Epithelial cell of esophagus (primary cell): Measurements from ENCODE around the gene ABCD4.
"Not testable (repeated sequence)": the region's sequence is repeated elsewhere in the genome, so short reads cannot be mapped to it uniquely, and the experiment has no call there.

Source experiments
- DNase-seq: peaks from one replicate; pipeline ENCODE4 v3.0.0; 2010; ENCODE audit warnings: low read depth
- H3K4me3 ChIP-seq: 2 replicates; pipeline ENCODE4 v1.5.1; 2011; ENCODE audit warnings: mild to moderate bottlenecking, low read length, control low read depth
- TF ChIP-seq, protein P1 (sequence below): IDR thresholded peaks from 2 replicates; pipeline ENCODE4 v1.5.1; 2011; ENCODE audit warnings: low read depth, mild to moderate bottlenecking, low read length, control low read depth, inconsistent platforms; ENCODE audit not compliant: insufficient read depth; ENCODE audit errors: missing control alignments

ABCD4 gene

DNA sequence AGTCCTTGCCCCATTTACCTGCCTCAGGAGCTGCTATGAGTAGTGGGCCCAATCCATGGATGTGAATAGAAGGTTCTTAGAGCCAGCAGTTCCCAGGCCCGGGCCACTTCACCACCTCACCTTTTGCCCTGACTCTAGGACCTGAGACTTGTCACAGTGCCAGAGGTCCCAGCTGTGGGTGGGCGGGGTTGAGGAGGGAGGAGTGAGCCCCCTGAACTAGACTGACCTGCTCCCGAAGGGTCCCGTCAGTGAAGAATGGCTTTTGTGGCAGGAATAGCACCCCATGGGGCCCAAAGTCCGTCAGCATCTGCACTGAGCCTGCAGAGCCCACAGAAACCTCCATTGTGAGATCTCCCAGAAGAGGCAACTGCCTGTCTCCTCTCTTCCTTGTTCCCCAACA, 12.9 kb downstream of the ABCD4 start:
- TF ChIP-seq, protein P1, sequence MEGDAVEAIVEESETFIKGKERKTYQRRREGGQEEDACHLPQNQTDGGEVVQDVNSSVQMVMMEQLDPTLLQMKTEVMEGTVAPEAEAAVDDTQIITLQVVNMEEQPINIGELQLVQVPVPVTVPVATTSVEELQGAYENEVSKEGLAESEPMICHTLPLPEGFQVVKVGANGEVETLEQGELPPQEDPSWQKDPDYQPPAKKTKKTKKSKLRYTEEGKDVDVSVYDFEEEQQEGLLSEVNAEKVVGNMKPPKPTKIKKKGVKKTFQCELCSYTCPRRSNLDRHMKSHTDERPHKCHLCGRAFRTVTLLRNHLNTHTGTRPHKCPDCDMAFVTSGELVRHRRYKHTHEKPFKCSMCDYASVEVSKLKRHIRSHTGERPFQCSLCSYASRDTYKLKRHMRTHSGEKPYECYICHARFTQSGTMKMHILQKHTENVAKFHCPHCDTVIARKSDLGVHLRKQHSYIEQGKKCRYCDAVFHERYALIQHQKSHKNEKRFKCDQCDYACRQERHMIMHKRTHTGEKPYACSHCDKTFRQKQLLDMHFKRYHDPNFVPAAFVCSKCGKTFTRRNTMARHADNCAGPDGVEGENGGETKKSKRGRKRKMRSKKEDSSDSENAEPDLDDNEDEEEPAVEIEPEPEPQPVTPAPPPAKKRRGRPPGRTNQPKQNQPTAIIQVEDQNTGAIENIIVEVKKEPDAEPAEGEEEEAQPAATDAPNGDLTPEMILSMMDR = no peak
- DNase-seq = no peak
- no peak overlapping the region for H3K4me3 ChIP-seq

DNA sequence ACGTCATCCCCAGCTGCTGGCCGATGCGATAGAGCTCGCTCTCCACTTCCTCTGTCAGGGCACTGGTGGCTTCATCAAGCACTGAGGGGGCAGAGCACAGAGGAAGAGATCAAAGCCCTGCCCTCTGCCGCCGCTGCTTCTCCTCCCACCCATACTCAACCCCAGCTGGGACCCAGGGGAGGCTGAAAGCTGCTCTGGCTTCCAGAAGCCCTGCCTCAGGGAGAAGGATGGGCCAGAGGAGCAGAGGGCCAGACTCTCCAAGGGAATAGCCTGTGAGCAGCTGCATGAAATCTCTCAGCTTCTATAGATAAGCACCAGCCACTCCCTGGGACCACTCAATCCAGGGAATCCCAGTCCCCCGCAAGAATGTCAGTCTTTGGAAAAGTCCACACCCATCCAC, 16.0 kb downstream of the ABCD4 start:
- TF ChIP-seq, protein P1 = no peak
- H3K4me3 ChIP-seq = no peak overlapping the region
- no peak for DNase-seq

DNA sequence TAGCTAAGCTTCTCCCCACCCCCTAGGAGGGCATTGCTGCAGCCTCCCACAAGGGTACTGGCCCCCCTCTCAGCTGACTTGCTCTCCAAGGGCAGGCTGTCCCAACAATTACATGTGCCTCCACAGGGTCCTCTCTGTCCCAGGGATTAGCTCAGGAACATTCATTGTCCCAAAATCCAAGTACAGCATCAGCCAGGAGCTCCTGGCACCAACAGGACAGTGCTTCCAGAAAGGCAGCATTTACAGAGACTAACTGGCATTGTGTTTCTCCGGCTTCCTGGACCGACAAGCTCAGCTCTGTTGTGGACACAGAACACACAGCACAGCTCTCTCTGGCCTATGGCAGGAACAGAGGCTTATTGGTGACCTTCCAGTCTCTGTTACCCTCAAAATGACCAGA, 21.7 kb downstream of the ABCD4 start:
- no peak overlapping the region for H3K4me3 ChIP-seq
- TF ChIP-seq, protein P1 = no peak
- DNase-seq = no peak

DNA sequence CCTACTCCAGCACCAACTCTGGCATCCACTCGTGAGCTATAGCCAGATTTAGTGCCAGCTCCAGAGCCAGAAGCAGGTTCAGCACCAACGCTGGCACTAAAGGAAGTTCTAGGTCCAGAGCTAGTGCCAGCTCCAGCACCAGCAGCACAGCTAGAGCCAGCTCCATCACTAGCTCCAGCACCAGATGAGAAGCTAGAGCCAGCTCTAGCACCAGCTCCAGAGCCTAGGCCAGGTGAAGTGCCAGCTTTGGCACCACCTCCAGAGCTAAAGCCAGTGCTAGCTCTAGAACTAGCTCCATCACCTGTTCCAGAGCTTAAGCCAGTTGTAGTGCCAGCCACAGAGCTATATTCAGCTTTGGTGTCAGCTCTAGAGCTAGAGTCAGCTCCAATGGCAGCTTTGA, 24.7 kb downstream of the ABCD4 start:
- no peak for DNase-seq
- TF ChIP-seq, protein P1 = no peak
- H3K4me3 ChIP-seq = no peak overlapping the region

DNA sequence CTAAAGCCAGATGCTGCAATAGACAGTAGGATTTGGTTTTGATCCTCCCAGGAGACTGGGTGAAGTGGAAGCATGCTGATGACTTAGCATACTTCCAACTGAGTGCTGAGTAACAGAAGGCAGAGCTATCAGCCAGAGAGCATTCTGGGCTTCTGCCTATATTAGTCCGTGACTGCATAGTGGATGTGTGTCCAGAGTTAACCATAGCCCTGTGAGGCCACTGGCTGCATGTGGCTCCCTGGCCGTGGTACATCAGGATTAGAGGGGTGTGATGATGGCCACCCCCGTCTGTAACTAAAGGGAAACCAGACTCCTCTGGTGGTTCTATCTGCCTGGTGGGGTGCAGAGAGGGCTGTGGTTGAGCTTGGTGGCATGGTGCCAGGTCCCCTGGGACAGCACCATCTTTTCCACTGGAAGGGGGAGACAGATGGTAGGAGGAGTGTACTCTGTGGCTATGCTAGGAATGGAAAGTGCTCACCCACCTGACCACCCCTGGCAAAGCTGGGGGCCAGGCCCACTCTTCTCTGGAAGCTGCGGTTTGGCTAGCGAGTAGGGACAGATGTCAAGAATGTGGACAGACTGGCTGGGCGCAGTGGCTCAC, 27.4 kb downstream of the ABCD4 start:
- no peak overlapping the region for H3K4me3 ChIP-seq
- TF ChIP-seq, protein P1 = no peak
- peak; percentile 73 for DNase-seq

DNA sequence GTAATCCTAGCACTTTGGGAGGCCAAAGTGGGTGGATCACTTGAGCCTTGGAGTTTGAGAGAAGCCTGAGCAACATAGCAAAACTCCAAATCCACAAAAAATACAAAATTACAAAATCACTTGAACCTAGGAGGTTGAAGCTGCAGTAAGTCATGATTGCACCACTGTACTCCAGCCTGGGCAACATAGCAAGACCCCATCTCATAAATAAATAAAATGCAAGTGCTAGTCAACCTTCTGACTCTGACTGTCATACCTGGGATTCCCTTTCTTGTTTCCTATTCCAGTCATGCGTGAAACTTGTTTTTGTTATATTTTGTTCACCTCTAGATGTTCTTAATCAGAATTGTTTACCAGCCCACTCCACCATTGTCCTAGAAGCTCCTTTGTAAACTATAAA, 31.4 kb downstream of the ABCD4 start:
- TF ChIP-seq, protein P1 = no peak
- no peak overlapping the region for H3K4me3 ChIP-seq
- DNase-seq = no peak

DNA sequence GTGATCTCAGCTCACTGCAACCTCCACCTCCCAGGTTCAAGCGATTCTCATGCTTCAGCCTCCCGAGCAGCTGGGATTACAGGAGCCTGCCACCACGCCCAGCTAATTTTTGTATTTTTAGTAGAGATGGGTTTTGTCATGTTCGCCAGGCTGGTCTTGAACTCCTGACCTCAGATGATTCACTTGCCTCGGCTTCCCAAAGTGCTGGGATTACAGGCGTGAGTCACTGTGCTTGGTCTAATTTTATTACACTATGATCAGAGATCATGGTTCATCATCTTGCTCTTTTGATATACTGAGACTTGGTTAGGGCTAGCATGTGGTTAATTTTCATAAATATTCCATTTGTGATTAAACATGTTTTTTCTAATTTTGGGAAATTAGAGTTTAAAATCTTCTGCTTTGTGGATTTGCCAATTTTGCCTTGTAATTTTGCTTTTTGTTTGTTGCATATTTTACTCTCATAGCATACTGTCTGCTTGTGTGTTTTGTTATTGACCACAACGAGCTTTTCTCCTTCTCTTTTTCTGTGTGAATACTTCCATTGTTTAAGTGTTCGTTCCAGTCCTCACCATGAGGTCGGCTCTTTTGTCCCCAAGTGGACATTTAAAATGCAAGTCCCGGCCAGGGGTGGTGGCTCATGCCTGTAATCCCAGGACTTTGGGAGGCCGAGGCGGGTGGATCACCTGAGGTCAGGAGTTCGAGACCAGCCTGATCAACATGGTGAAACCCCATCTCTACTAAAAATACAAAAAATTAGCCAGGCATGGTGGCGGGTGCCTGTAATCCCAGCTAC, 32.2 kb downstream of the ABCD4 start:
- DNase-seq = peak; percentile 77
- H3K4me3 ChIP-seq = not testable (repeated sequence)
